ES-I3 (cell line): ENCODE measurements around the gene PHLPP1.

Source experiments
- H3K36me3 ChIP-seq: 2 replicates; pipeline ENCODE4 v1.6.1; 2013; ENCODE audit warnings: mild to moderate bottlenecking, low read length, control low read depth, moderate library complexity; ENCODE audit not compliant: insufficient read depth
- H3K4me1 ChIP-seq: 2 replicates; pipeline ENCODE4 v1.6.1; 2013; ENCODE audit warnings: mild to moderate bottlenecking, control low read depth, low read length; ENCODE audit not compliant: insufficient read depth
- H3K9ac ChIP-seq: 2 replicates; pipeline ENCODE4 v1.6.1; 2013; ENCODE audit warnings: low read depth, mild to moderate bottlenecking, low read length, moderate library complexity
- H3K9me3 ChIP-seq: 2 replicates; pipeline ENCODE4 v1.6.1; 2013; ENCODE audit warnings: mild to moderate bottlenecking, low read length, moderate library complexity; ENCODE audit not compliant: control insufficient read depth, insufficient read depth

PHLPP1 gene

DNA sequence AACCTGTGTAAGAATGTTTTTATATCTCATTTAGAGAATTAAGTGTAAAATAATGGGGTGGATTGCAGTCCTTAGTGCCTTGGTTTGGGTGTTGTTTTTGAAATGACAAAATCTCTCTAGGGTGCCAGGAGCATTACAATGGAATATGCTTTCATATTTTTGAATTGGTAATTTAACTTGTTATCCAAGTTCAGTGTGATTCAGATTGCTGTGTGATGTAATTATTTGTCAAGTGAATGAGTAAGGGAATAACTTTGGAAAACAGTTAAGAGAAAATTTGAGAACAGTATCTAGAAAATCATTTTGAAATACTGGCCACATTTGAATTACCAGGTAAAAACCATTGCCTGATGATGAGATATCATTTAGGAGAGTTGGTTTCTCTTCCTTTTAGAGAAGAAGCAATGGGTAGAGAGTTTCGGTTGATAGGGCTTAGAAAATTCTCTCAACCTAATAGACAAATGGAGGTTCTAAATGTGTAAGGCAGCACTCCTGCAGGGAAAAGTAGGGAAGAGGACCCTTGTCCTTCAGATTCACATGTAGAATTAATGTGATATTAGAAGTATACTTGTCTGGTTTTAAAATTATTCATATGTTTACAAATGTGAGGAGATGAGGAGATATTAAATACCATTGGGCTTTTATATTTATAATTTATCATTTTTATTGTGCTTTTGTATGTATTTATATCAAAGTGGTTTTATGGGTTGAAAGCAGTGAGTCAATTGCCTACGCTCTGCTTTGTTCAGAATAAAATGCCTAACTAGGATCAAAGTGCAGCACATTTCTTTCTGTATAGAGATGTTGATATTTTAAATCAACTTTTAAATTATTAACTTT is 124.8 kb downstream of the PHLPP1 start:
- H3K9ac ChIP-seq, result no peak overlapping the region
- peaks cover 27% of the 10 kb centered on the region; the same call in 1 of the 2 replicates for H3K4me1 ChIP-seq
- H3K9me3 ChIP-seq, result no peaks in the 10 kb centered on the region
- H3K36me3 ChIP-seq, result no peaks in the 10 kb centered on the region

DNA sequence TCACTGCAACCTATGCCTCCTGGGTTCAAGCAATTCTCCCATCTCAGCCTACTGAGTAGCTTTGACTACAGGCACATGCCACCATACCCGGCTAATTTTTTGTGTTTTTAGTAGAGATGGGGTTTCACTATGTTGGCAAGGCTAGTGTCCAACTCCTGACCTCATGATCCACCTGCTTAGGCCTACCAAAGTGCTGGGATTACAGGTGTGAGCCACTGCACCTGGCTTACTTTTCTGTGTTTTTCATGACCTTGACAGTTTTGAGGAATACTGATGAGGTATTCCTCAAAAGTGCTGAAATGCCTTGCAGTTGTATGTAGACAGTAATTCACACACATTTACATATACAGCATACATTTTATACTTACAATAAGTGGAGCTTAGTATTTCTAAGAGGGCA is 126.1 kb downstream of the PHLPP1 start:
- Histone ChIP-seq H3K9ac (no peak overlapping the region), H3K36me3 (no peaks in the 10 kb centered on the region), H3K4me1 (peaks cover 28% of the 10 kb centered on the region; the same call in 1 of the 2 replicates), H3K9me3 (no peaks in the 10 kb centered on the region)

DNA sequence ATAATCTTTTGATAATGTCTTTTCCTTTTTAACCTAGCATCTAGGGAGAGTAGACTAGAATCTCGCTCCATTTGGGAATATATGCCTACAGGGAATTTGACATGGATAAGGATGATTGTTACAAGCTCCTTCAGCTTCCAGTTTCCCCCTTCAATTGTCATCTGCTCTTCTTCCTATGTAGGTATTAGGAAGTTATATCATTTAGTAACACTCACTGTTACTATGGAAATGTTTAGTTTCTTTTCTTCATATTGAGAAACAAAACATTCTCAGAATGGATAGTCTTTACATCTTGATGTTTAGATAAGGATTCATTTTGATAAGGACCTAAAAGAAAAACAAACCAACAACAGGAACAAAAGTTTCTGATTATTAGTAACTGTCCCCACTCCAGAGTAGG is 127.6 kb downstream of the PHLPP1 start:
- H3K36me3 ChIP-seq, result no peaks in the 10 kb centered on the region
- no peaks in the 10 kb centered on the region for H3K9me3 ChIP-seq
- peaks cover 34% of the 10 kb centered on the region; the same call in 1 of the 2 replicates for H3K4me1 ChIP-seq
- H3K9ac ChIP-seq, result no peak overlapping the region

DNA sequence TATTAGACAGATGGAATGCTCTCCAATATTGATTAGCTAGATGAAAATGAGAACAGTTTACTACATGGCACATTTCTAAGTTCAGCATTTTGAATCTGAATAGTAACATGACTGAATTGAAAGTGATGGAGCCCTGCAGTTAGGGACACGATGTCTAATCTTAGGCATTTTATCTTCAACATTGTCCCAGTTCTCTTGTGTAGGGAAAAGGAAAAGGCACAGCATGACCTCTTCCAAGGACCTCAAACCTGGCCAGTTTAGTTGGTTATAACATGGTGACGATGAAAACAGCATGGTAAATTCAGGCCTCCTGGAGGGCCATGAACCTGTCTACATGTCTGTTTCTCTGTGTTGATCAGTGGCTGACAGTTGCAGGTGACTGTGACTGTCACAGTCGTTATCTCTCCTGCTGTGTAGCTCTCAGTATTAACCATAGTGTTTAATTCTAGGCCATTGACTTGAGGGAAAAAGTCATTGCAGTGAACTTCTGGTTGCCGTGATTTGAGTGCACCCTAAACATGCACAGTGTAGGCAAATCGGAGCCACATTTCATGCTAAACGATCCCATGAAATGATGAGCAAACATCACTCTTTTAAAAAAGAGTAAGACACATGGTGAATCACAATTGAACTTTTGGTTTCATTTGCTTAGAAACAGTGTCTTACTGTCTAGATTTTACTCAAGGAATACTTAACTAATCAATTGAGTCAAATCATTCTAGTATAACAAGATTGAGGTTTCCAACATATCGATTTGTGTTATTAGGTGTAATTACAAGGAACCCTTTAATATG is 129.7 kb downstream of the PHLPP1 start:
- no peak overlapping the region for H3K9ac ChIP-seq
- H3K36me3 ChIP-seq, result no peaks in the 10 kb centered on the region
- no peaks in the 10 kb centered on the region for H3K9me3 ChIP-seq
- H3K4me1 ChIP-seq, result peaks cover 24% of the 10 kb centered on the region; the same call in 1 of the 2 replicates

DNA sequence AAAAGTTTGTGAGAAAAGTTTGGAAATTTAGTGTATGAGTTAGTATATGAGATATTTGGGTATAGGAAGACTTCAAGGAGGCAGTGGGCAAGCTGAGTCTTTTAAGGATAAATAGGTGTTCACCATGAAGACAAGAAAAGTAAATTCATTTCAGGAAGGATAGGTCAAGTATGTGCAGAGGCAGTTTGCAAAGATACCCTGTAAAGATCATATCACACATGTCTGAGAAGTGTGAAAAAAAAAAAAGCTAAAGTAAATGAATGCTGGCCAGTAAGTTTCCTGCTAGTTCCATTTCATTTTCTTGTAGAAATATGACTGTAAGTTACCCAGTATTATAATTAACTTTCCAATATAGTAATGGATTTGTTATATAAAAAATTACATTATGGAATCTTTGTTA is 131.0 kb downstream of the PHLPP1 start:
- no peaks in the 10 kb centered on the region for H3K9me3 ChIP-seq
- H3K4me1 ChIP-seq, result peaks cover 16% of the 10 kb centered on the region; the same call in 1 of the 2 replicates
- no peak overlapping the region for H3K9ac ChIP-seq
- no peaks in the 10 kb centered on the region for H3K36me3 ChIP-seq

DNA sequence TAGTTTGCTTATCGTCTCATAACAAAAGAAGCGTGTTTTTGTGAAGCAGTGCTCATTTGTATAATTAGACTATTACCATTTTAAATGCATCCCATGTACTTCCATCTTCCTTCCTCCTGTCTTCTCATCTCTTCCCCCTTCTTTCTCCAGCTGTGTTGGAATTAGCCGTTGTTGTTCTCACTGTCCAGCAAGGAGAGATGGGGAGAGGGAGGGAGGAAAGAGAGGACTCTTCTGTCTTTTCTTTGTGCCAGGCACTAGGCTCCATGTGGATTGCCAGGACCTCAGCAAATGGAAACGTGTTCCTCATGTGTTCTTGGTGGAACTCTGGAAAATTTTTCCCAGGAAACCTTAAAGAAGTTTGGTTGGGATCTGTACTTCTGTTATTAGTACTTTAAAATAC is 131.7 kb downstream of the PHLPP1 start:
- Histone ChIP-seq H3K4me1 (peaks cover 10% of the 10 kb centered on the region; the same call in 1 of the 2 replicates), H3K9ac (no peak overlapping the region), H3K36me3 (no peaks in the 10 kb centered on the region), H3K9me3 (no peaks in the 10 kb centered on the region)

DNA sequence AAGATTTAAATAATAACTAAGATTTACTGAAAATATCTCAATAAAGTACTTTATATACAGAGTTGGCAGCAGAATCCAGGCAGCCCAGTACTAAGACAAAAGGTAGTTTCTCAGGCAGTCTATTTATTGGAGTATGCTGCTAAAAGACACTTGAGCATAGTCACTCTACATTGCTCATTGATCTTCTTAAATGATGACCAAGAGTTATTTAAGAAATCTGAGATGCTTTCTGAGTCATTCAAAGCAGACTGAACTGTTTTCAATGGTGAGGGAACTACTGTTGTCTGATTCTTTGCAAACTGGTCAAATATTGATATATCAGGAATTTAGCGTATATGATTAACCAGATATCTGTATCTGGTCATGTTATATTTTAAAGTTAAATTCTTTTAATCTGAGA is 133.6 kb downstream of the PHLPP1 start:
- H3K36me3 ChIP-seq, result no peaks in the 10 kb centered on the region
- no peaks in the 10 kb centered on the region for H3K9me3 ChIP-seq
- peaks cover 10% of the 10 kb centered on the region; the same call in 1 of the 2 replicates for H3K4me1 ChIP-seq
- H3K9ac ChIP-seq, result no peak overlapping the region

DNA sequence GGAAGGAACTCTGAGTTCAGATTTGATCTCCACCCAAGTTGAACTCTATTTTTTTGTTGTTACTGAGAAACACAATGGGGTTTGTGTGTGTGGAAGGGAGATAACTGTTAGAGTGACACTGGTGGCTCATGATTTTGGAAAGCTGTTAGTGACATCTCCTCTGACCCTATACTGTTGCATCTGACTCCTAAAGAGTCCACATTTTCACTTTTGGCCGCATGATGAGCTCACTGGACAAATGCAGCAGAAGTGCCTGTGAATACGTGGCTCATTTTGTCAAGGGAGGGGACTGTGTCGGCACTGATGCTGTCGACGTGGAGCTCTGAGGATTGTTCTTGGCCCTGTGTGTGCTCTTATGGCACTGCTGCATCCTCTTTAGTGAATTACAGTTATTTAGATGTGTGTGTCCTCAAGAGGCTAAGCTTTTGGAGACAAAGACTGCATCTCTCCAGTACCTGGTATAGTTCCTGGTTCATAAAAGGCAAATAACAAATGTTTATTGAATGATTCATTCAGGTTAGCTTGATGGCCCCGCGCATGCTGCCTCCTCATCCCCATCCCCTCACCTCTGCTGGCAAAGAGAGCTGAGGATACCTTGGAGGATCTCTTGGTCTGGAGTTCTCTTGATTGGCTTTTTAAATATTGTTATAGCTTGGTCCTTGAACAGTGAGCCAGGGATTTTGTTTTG is 135.4 kb downstream of the PHLPP1 start:
- no peaks in the 10 kb centered on the region for H3K9me3 ChIP-seq
- H3K36me3 ChIP-seq, result 0 out of 2 replicates have a peak, but pooled peaks cover 3% of the 10 kb centered on the region
- H3K4me1 ChIP-seq, result peaks cover 6% of the 10 kb centered on the region; the same call in 1 of the 2 replicates
- no peak overlapping the region for H3K9ac ChIP-seq

DNA sequence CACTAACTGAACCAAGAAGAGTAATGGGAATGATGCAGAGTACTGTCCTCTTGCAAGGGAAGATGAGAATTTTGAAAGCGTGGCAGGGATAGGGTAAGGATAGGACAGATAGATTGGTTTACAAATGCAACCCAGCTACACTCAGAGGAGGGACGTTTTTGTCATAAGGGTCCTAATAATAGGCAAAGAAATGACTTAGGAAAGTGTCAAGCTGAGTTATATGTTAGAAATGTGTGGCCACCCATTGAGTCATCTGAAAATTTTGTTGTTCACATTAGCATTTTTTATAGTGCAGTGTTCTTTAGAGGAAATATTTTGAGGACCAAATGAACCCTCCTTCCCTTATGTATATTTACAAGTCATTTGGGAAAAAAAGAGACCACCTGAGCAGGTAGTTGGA is 137.5 kb downstream of the PHLPP1 start:
- no peak overlapping the region for H3K9ac ChIP-seq
- no peaks in the 10 kb centered on the region for H3K9me3 ChIP-seq
- H3K4me1 ChIP-seq, result peaks cover 5% of the 10 kb centered on the region; the same call in 1 of the 2 replicates
- 0 out of 2 replicates have a peak, but pooled peaks cover 3% of the 10 kb centered on the region for H3K36me3 ChIP-seq

DNA sequence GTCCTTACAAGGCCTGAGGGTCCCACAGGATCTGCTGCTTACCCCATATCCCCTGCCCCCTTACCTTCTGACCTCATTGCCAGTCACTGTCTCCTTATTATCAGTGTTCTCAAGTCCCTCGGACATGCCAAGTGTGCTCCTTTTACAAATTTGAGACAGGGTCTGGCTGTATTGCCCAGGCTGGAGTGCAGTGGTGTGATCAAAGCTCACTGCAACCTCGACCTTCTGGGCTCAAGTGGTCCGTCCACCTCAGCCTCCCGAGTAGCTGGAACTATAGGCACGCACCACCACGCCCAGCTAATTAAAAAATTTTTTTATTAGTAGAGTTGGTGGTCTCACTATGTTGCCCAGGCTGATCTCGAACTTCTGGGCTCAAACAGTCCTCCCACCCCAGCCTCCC is 141.0 kb downstream of the PHLPP1 start:
- Histone ChIP-seq H3K36me3 (0 out of 2 replicates have a peak, but pooled peaks cover 3% of the 10 kb centered on the region), H3K4me1 (peaks cover 5% of the 10 kb centered on the region; the same call in 1 of the 2 replicates), H3K9me3 (no peaks in the 10 kb centered on the region), H3K9ac (no peak overlapping the region)

DNA sequence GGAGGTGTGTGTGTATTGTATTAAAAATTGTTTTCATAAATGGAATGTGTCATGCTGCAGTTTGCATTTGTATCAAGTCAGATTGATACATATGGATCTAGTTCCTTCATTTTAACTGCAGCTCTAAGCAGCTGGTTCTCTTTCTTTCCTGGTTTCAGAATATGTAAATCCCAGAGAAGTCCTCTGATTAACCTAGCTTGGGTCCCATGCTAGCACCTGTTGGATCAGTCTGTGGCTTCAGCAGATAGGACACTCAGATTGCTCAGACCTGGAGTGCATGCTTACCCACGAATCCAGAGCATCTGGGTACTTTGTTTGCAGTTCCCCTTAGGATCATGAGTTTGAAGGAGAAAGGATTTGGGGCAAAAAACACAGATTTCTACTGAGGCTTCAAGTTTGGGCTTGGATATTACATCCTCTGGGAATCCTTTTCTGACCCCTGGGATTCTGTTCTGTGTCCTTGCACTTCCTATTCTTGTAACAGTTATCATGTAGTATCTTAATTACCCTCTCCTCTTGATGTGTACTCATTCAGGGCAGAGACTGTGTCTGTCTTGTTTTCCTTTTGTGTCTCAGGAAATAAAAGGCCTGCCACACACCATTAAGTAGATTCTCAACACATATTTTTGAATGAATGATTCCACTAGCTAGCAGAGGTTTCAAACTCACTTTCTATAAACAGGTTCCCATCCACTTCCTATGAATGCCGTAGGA is 142.1 kb downstream of the PHLPP1 start:
- Histone ChIP-seq H3K4me1 (peaks cover 5% of the 10 kb centered on the region; the same call in 1 of the 2 replicates), H3K36me3 (0 out of 2 replicates have a peak, but pooled peaks cover 3% of the 10 kb centered on the region), H3K9ac (no peak overlapping the region), H3K9me3 (no peaks in the 10 kb centered on the region)

DNA sequence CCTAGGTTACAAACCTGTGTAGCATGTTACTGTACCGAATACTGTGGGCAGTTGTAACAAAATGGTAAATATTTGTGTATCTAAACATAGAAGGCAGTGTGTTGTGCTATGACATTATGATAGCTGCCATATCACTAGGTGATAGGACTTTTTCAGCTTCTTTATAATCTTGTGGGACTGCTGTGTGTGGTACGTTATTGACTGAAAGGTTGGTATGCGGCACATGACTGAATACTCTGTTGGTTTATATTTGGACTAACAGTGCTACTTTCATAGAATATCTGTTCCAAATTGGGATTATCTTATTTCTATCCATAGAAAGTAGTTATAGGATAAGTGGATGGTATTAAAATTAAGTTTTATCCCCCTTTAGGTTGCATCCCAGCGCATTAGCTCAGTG is 144.7 kb downstream of the PHLPP1 start:
- Histone ChIP-seq H3K9ac (no peak overlapping the region), H3K9me3 (no peaks in the 10 kb centered on the region), H3K4me1 (peaks cover 5% of the 10 kb centered on the region; the same call in 1 of the 2 replicates), H3K36me3 (0 out of 2 replicates have a peak, but pooled peaks cover 3% of the 10 kb centered on the region)

DNA sequence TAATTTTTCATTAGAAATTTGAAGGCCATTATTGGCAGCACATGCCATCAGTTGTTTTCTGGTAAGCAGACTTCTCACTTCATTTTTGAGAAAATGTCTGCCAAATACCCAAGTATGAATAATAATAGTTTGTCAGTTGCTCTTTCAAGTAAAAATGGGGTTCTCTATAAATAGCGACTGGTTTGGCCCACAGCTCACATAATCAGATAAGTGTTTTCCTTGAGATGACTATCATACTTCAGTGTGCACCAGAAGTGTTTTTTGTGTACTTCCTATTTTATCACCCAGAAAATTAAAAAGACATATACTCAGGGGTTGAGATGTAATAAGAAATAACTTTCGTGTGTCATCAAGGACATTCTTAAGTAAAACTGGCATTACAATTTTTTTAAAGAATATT is 147.1 kb downstream of the PHLPP1 start:
- H3K9me3 ChIP-seq, result no peaks in the 10 kb centered on the region
- H3K4me1 ChIP-seq, result peaks cover 2% of the 10 kb centered on the region; the same call in 1 of the 2 replicates
- no peak overlapping the region for H3K9ac ChIP-seq
- no peaks in the 10 kb centered on the region for H3K36me3 ChIP-seq
